ENCODE results near the gene WWP2.
"Not testable (repeated sequence)": the region's sequence is repeated elsewhere in the genome, so short reads cannot be mapped to it uniquely, and the experiment has no call there.

The WWP2 gene

GRCh38 chr16:69761983-69762813, at the start of gene WWP2:
Gene WWP2 (plus strand): TSS chr16:69762332. CDS start chr16:69787011, 24,679 bp downstream.
- peak; percentile 61 to 68 for DNase-seq (ENCODE audit: low read depth in 2 of 2)

DNA sequence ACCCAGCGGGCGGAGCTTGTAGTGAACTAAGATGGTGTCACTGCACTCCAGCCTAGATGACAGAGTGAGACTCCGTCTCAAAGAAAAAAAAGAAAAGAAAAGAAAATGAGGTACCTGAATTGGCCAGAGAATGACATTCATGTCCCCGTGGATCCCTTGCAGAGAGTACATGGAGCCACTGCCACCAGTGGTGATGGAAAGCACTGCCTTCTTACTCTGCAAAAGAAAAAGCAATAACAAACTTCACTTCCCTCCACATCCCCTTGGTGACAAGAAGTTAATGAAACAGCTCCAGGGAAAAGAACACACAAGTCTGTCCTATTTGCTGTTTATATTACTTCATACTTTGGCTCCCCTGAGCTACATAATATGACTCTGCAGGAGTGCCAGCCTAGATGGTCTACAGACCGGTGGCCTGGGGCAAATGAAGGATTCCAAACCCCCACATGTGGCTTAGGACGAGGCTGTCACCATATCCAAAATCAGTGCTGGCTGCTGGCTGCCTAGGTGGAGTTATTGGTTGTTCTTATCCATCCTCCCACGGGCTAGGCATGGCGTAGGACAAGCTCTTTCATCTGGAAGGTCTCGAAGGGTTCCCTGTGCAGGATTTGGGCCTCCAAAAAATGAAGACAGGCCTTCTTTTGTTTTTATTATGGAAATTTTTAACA, 49.1 kb upstream of the WWP2 start:
- no peak for DNase-seq (ENCODE audit: low read depth in 2 of 2)

DNA sequence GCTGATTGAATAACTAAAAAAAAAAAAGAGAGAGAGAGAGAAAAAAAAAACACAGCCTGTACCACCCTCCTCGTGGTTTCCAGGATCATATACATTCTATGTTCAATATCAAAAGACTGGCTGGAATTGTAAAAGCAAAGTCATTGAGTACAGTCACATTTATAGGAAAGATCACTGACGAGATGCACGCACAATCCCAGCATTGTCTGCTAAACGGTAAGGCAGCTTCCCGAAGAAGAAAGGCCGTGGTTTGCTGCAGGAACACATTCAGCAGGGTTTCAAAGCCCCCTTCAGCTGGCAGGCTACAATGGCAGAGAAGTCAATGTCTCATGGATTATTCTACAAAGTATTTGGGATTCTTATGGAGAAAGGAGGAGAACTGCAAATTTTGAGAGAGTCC, 45.1 kb upstream of the WWP2 start:
- no peak for DNase-seq (ENCODE audit: low read depth in 2 of 2)

- DNase-seq (ENCODE audit: low read depth in 2 of 2): no peak
Measured at GRCh38 chr16:69718111-69718764, 43.9 kb upstream of the WWP2 start.

- no peak for DNase-seq (ENCODE audit: low read depth in 2 of 2)
Measured at GRCh38 chr16:69720822-69721430, 41.2 kb upstream of the WWP2 start.

DNA sequence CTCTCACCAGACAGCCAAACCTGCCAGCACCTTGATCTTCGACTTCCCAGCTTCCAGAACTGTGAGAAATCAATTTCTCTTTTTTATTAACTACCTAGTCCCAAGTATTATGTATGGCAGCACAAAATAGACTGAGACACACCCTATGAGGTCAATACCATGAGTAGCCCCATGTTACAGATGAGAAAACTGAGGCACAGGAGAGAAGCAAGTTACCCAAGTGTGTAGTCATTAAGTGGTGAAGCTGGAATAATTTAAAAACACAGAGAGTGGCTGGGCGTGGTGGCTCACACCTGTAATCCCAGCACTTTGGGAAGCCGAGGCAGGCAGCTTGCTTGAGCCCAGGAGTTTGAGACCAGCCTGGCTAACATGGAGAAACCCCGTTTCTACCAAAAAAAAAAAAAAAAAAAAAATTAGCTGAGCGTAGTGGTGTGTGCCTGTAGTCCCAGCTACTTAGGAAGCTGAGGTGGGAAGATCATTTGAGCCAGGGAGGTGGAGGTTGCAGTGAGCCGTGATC, 40.6 kb upstream of the WWP2 start:
- DNase-seq (ENCODE audit: low read depth in 2 of 2): no peak

- no peak for DNase-seq (ENCODE audit: low read depth in 2 of 2)
Measured at GRCh38 chr16:69724414-69724873, 37.7 kb upstream of the WWP2 start.

DNA sequence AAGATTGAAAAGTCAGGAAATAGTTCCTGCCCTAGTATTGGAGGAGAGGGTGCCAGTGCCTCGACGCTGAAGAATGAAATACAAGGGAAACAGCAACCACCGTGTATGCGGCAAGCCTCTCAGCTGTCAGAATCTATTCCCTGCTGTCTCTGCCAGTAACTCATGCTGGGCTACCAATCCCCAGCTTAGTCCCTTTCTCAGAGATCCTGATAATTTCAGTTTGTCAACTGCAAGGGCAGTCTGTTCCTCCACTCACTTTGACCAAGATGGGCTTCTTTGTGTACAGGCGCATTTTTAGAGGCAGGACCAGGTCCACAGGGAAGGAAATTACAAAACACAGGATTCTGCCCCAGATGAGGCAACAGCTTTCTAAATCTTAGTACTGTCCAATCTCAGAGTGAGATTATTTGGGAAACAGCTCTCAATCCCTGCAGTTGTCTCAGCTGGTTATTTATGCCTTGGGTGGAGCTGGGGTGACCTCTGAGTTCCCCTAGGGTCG, 37.1 kb upstream of the WWP2 start:
- DNase-seq (ENCODE audit: low read depth in 2 of 2): no peak

GRCh38 chr16:69725480-69726312, 36.4 kb upstream of the WWP2 start:
- DNase-seq (ENCODE audit: low read depth in 2 of 2): no peak

GRCh38 chr16:69726313-69727060, 35.6 kb upstream of the WWP2 start, which contains the start of gene NQO1:
Gene NQO1 (minus strand): TSS chr16:69726560. CDS start chr16:69726439, 121 bp downstream.
- peak; percentile 86 to 88 for DNase-seq (ENCODE audit: low read depth in 2 of 2)

GRCh38 chr16:69727916-69728270, 34.2 kb upstream of the WWP2 start:
- DNase-seq (ENCODE audit: low read depth in 2 of 2): no peak

GRCh38 chr16:69729030-69729429, 33.1 kb upstream of the WWP2 start:
- not testable (repeated sequence) for DNase-seq (ENCODE audit: low read depth in 2 of 2)

DNA sequence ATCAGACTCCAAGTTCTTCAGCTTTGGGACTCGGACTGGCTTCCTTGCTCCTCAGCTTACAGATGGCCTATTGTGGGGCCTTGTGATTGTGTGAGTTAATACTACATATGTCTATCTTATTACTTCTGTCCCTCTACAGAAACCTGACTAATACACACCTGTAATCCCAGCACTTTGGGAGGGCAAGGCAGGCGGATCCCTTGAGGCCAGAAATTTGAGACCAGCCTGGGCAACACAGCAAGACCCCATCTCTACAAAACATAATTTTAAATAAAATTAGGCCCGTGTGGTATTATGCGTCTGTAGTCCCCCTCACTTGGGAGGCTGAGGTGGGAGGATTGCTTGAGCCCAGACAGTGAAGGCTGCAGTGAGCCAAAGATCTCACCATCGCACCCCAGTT, 30.9 kb upstream of the WWP2 start:
- not testable (repeated sequence) for DNase-seq (ENCODE audit: low read depth in 2 of 2)

DNA sequence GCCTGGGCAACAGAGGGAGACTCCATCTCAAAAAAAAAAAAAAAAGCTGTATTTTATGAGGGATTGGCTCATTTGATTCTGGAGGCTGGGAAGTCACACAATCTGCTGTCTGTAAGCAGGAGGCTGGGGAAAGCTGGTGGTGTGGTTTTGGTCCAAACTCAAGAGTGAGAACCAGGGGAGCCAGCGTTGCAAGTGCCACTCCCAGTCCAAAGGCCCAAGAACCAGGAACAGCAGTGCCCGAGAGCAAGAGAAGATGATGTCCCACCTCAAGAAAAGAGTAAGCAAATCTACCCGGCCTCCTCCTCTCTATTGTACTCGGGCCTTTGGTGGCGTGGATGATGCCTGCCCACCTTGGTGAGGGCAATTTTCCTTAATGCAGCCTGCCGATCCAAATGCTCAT, 30.0 kb upstream of the WWP2 start:
- no peak for DNase-seq (ENCODE audit: low read depth in 2 of 2)

DNA sequence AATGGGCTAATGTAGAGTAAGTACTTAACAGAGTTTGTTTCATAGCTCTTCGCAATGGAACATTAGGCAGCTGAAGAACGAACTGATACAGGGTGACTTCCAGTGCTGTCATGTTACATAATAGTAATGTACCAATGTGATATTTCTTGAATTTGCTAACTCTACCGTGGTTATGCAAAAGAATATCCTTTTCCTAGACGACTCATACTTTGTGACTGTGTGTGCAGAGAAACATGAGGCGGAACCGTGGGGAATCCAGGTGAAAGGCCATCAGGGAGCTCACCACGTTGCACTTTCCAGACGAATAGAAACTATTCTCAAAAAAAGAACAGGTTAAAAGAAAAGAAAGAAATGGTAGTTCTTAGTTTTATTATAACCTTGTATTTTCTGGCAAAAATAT, 20.6 kb upstream of the WWP2 start:
- DNase-seq (ENCODE audit: low read depth in 2 of 2): no peak

DNA sequence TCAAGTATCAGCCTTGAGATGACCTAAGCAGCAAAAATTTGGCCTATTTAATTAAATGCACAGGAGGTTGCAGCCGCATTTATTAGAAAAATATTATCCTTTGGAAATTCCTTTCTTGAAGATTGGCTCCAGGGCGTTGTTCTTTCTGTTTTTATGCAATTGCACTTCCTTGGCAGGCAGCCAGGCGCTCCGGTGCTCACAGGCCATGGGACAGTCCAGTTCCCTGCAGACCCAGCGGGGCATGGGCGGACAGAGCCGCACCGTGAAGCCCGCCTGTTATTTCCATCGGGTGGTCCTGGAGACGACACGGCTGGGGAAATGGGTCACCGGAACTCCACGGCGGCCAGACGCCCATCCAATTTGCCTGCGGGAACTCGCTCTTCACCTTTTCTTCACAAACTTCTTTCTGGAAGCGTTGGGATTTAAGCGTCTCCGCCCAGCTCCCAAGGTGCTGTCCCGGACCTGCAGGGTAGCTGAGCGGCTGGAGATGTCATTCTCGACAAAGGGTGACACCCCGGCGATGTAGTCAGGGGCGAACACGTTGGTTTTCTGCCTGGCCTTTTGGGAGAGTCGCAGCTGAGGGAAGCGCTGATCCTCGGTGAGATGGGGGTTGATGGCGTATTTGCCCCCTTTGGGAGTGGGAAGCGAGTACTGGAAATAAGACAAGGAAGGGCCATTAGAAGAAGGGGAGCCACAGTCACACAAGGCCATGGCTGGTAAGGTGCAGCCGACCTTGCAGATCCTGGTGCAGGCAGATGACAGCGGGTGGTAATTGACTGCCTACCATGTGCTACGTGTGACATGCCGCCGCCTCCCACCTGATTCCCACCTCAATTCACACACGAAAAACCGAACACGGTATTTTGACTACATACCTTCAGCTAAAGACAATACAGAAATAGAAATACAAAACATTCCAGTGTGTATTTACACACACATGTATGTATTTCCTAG, 19.9 kb upstream of the WWP2 start:
- no peak for DNase-seq (ENCODE audit: low read depth in 2 of 2)

GRCh38 chr16:69744363-69745231, 17.5 kb upstream of the WWP2 start:
- DNase-seq (ENCODE audit: low read depth in 2 of 2): no peak

- no peak for DNase-seq (ENCODE audit: low read depth in 2 of 2)
Measured at GRCh38 chr16:69745232-69745612, 16.9 kb upstream of the WWP2 start.
